ENCODE measurements around the gene APOBEC2. TPM values are rescaled to one million over a fixed set of nuclear protein-coding genes. Genes with fewer than 3 reads are reported as not detected.

The APOBEC2 gene
- total and polyA plus RNA-seq, 2 experiments from 2014 or later = not detected

DNA sequence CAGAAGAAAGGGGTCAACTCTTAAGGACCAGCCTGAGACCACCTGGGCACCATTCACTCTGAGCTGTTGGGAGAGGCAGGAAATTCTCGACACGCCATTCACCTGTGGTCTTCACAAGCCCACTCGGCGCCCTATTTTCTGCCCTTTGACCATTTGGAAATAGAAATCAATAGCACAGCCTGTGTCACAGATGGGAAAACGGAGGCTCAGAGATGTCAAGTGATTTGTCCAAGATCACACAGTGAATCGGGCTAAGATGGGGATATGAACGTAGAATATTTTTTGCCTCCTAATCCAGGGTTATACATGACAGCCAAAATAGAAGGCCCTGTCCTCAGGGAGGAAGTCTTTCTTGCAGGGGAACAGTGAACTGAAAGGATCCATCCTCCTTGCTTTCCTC, 3.0 kb upstream of the APOBEC2 start:
- H3K4me1 ChIP-seq (ENCODE audit: insufficient read depth) = no peaks in the 10 kb centered on the region
- no peak overlapping the region for H3K9ac ChIP-seq
- no peak for DNase-seq
- H3K36me3 ChIP-seq (ENCODE audit: low read depth) = no peaks in the 10 kb centered on the region
- H3K4me2 ChIP-seq (ENCODE audit: unreplicated experiment) = no peak overlapping the region
- no peak overlapping the region for H3K4me3 ChIP-seq
- in situ Hi-C loops (cut with MboI) = loop anchor here (10.0 kb wide), 1 partner anchor 1695 kb away; no protein-coding TSS in a partner anchor
- no peaks in the 10 kb centered on the region for H4K20me1 ChIP-seq (ENCODE audit: insufficient read depth)
- no peaks in the 10 kb centered on the region for H3F3A ChIP-seq (ENCODE audit: insufficient read depth)
- WGBS, 2 experiments (ENCODE audit: low coverage in 1 of 2, low lambda C conversion rate in 2 of 2, missing lambda C conversion rate in 2 of 2) = 73% methylated on average over 7 of the region's 7 CpGs
- H3K79me2 ChIP-seq (ENCODE audit: insufficient read depth) = no peaks in the 10 kb centered on the region
- H3K9me3 ChIP-seq (ENCODE audit: low read depth) = no peaks in the 10 kb centered on the region
- H3K27me3 ChIP-seq (replicated peaks; ENCODE audit: insufficient read depth) = no peaks in the 10 kb centered on the region
- H3K9me2 ChIP-seq (ENCODE audit: insufficient read depth) = no peaks in the 10 kb centered on the region
- no peak overlapping the region for H3K27ac ChIP-seq
- no peak overlapping the region for H2AFZ ChIP-seq
- TF ChIP-seq EZH2 (IDR thresholded peaks at IDR 0.05; ENCODE audit: insufficient read depth, poor library complexity, severe bottlenecking) = no peak
- no peak for TF ChIP-seq EZH2phosphoT487 (IDR thresholded peaks at IDR 0.05; ENCODE audit: insufficient read depth, low read depth)

DNA sequence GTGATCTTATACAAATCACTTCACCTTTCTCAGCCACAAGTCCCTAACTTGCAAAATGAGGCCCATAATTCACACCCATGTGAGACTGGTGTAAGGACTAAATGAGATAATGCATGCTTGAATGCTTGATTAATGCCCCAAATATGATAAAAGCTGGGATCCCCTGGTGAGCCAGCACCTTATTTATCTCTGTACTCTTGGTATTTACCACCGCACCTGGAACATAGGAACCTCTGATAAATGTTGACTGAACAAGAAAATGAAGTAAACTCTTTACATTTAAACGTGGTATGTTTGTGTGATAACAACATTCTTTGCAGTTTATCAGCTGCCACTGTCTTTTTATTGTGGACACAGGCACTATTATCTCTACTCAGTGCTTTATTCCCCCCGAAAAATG, 2.5 kb upstream of the APOBEC2 start:
- H4K20me1 ChIP-seq (ENCODE audit: insufficient read depth) = no peaks in the 10 kb centered on the region
- H3K27me3 ChIP-seq (replicated peaks; ENCODE audit: insufficient read depth) = no peaks in the 10 kb centered on the region
- no peak overlapping the region for H3K4me2 ChIP-seq (ENCODE audit: unreplicated experiment)
- H3K79me2 ChIP-seq (ENCODE audit: insufficient read depth) = no peaks in the 10 kb centered on the region
- no peaks in the 10 kb centered on the region for H3K9me2 ChIP-seq (ENCODE audit: insufficient read depth)
- no peaks in the 10 kb centered on the region for H3K4me1 ChIP-seq (ENCODE audit: insufficient read depth)
- no peaks in the 10 kb centered on the region for H3F3A ChIP-seq (ENCODE audit: insufficient read depth)
- no peak overlapping the region for H3K27ac ChIP-seq
- H2AFZ ChIP-seq = no peak overlapping the region
- no peaks in the 10 kb centered on the region for H3K36me3 ChIP-seq (ENCODE audit: low read depth)
- DNase-seq = no peak
- H3K9me3 ChIP-seq (ENCODE audit: low read depth) = no peaks in the 10 kb centered on the region
- no peak overlapping the region for H3K9ac ChIP-seq
- in situ Hi-C loops (cut with MboI) = no loop called here
- TF ChIP-seq EZH2 (IDR thresholded peaks at IDR 0.05; ENCODE audit: insufficient read depth, poor library complexity, severe bottlenecking) (no peak), EZH2phosphoT487 (IDR thresholded peaks at IDR 0.05; ENCODE audit: insufficient read depth, low read depth) (no peak)
- no peak overlapping the region for H3K4me3 ChIP-seq
- 33 to 46% methylated on average over 3 of the region's 3 CpGs for WGBS, 2 experiments (ENCODE audit: low coverage in 1 of 2, low lambda C conversion rate in 2 of 2, missing lambda C conversion rate in 2 of 2)

DNA sequence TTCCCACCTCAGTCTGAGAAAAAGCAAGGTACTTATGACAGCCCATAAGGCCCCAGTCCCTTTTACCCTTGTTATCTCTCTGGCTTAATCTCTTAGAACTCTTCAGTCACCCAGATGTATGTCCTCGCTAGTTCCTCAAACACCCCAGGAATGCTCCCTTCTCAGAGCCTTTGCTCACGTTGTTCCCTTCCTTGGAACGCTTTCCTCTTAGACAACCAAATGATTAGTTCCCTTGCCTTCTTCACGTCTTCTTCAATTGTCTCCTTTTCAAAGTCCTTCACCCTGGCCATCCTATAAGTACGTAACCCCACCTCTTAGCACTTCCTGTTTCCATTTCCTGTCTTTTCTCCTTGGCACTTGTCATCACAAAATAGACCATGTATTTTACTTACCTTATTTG, 1.1 kb upstream of the APOBEC2 start:
- H2AFZ ChIP-seq = no peak overlapping the region
- no peak overlapping the region for H3K9ac ChIP-seq
- H3K9me2 ChIP-seq (ENCODE audit: insufficient read depth) = no peaks in the 10 kb centered on the region
- WGBS, 2 experiments (ENCODE audit: low coverage in 1 of 2, low lambda C conversion rate in 2 of 2, missing lambda C conversion rate in 2 of 2) = 85 to 87% methylated on average over 5 of the region's 5 CpGs
- H3K79me2 ChIP-seq (ENCODE audit: insufficient read depth) = no peaks in the 10 kb centered on the region
- H3F3A ChIP-seq (ENCODE audit: insufficient read depth) = no peaks in the 10 kb centered on the region
- no peak overlapping the region for H3K27ac ChIP-seq
- in situ Hi-C loops (cut with MboI) = no loop called here
- DNase-seq = no peak
- no peaks in the 10 kb centered on the region for H3K27me3 ChIP-seq (replicated peaks; ENCODE audit: insufficient read depth)
- no peaks in the 10 kb centered on the region for H4K20me1 ChIP-seq (ENCODE audit: insufficient read depth)
- no peaks in the 10 kb centered on the region for H3K4me1 ChIP-seq (ENCODE audit: insufficient read depth)
- TF ChIP-seq EZH2phosphoT487 (IDR thresholded peaks at IDR 0.05; ENCODE audit: insufficient read depth, low read depth) (no peak), EZH2 (IDR thresholded peaks at IDR 0.05; ENCODE audit: insufficient read depth, poor library complexity, severe bottlenecking) (no peak)
- H3K36me3 ChIP-seq (ENCODE audit: low read depth) = no peaks in the 10 kb centered on the region
- no peak overlapping the region for H3K4me2 ChIP-seq (ENCODE audit: unreplicated experiment)
- no peak overlapping the region for H3K4me3 ChIP-seq
- no peaks in the 10 kb centered on the region for H3K9me3 ChIP-seq (ENCODE audit: low read depth)

DNA sequence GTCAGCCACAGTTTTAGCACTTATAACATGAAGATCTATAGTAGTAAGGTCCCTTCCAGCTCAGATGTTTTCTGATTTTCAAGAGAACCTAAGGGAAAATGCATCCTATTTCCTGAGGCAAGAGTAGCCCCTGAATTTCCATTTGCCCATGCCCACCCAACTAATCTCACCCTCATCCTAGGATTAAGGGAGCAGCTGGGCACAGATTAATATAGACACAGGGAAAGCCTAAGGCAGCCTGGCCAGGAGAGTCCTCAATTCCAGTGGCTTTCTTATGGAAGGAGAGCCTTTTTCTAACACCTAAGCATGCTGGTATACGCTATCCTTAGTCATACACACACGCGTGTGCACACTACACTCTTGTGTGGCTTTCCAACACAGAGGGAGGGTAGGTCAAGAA, 1.5 kb downstream of the APOBEC2 start:
- no peak overlapping the region for H3K9ac ChIP-seq

DNA sequence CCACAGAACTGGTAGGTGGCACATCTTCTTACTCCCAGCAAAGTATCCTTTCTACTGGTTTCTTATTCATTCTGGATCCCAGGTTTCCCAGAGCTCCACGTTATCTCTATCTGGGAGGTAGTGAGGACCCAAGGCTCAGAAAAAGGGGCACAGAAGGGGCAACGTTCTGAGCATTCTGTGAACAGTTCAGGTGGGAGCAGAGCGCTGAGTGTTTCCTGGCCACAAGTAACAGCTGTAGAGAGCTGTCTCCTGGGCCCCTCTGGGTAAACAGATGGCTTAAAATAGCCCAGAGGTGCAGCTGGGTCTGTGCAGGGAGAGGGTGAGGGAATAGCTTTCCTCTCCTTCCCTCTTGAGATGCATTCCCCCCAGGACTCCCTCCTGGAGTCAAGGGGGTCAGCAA, 2.1 kb downstream of the APOBEC2 start:
- H3K36me3 ChIP-seq (ENCODE audit: low read depth) = no peaks in the 10 kb centered on the region
- H3K9me3 ChIP-seq (ENCODE audit: low read depth) = no peaks in the 10 kb centered on the region
- peaks cover 5% of the 10 kb centered on the region; the same call in 1 of the 2 replicates for H3F3A ChIP-seq (ENCODE audit: insufficient read depth)
- H3K4me2 ChIP-seq (ENCODE audit: unreplicated experiment) = no peak overlapping the region
- H3K4me3 ChIP-seq = no peak overlapping the region
- H3K9ac ChIP-seq = no peak overlapping the region
- H3K79me2 ChIP-seq (ENCODE audit: insufficient read depth) = no peaks in the 10 kb centered on the region
- no peaks in the 10 kb centered on the region for H3K9me2 ChIP-seq (ENCODE audit: insufficient read depth)
- no peak overlapping the region for H3K27ac ChIP-seq
- no peaks in the 10 kb centered on the region for H3K27me3 ChIP-seq (replicated peaks; ENCODE audit: insufficient read depth)
- no peak for DNase-seq
- TF ChIP-seq EZH2phosphoT487 (IDR thresholded peaks at IDR 0.05; ENCODE audit: insufficient read depth, low read depth) (no peak), EZH2 (IDR thresholded peaks at IDR 0.05; ENCODE audit: insufficient read depth, poor library complexity, severe bottlenecking) (no peak)
- in situ Hi-C loops (cut with MboI) = no loop called here
- H2AFZ ChIP-seq = no peak overlapping the region
- 40 to 54% methylated on average over 3 of the region's 3 CpGs for WGBS, 2 experiments (ENCODE audit: low coverage in 1 of 2, low lambda C conversion rate in 2 of 2, missing lambda C conversion rate in 2 of 2)
- H4K20me1 ChIP-seq (ENCODE audit: insufficient read depth) = no peaks in the 10 kb centered on the region
- peaks cover 7% of the 10 kb centered on the region; the same call in 1 of the 2 replicates for H3K4me1 ChIP-seq (ENCODE audit: insufficient read depth)

More for the DNA sequence above, 1.5 kb downstream of the APOBEC2 start:
- H3K4me1 ChIP-seq (ENCODE audit: insufficient read depth) = 0 out of 2 replicates have a peak, but pooled peaks cover 2% of the 10 kb centered on the region
- no peak for DNase-seq
- no peak overlapping the region for H3K4me2 ChIP-seq (ENCODE audit: unreplicated experiment)
- no peaks in the 10 kb centered on the region for H3K36me3 ChIP-seq (ENCODE audit: low read depth)
- no peaks in the 10 kb centered on the region for H3K9me3 ChIP-seq (ENCODE audit: low read depth)
- in situ Hi-C loops (cut with MboI) = no loop called here
- no peaks in the 10 kb centered on the region for H3F3A ChIP-seq (ENCODE audit: insufficient read depth)
- H3K4me3 ChIP-seq = no peak overlapping the region
- H3K27ac ChIP-seq = no peak overlapping the region
- no peaks in the 10 kb centered on the region for H3K9me2 ChIP-seq (ENCODE audit: insufficient read depth)
- no peaks in the 10 kb centered on the region for H3K79me2 ChIP-seq (ENCODE audit: insufficient read depth)
- H4K20me1 ChIP-seq (ENCODE audit: insufficient read depth) = no peaks in the 10 kb centered on the region
- no peaks in the 10 kb centered on the region for H3K27me3 ChIP-seq (replicated peaks; ENCODE audit: insufficient read depth)
- 94 to 96% methylated on average over 3 of the region's 3 CpGs for WGBS, 2 experiments (ENCODE audit: low coverage in 1 of 2, low lambda C conversion rate in 2 of 2, missing lambda C conversion rate in 2 of 2)
- no peak overlapping the region for H2AFZ ChIP-seq
- TF ChIP-seq EZH2 (IDR thresholded peaks at IDR 0.05; ENCODE audit: insufficient read depth, poor library complexity, severe bottlenecking) (no peak), EZH2phosphoT487 (IDR thresholded peaks at IDR 0.05; ENCODE audit: insufficient read depth, low read depth) (no peak)

Measured in GM23248 (cell line).